PFSK-1 (cell line): Measurements from ENCODE around the gene L3MBTL4.

Source experiments
- REST ChIP-seq, 2 experiments: IDR thresholded peaks; 2 replicates each; pipeline versions ENCODE4 v1.6.1 to v1.8.0; 2011 to 2012; ENCODE audit warnings: low read depth in 2 of 2, low read length in 2 of 2, control low read depth in 1 of 2, inconsistent platforms in 1 of 2, mild to moderate bottlenecking in 1 of 2, moderate library complexity in 1 of 2; ENCODE audit not compliant: insufficient read depth in 1 of 2
- SIN3A ChIP-seq: IDR thresholded peaks from 2 replicates; pipeline ENCODE4 v1.6.1; 2012; ENCODE audit warnings: mild to moderate bottlenecking, low read length, moderate library complexity, borderline replicate concordance; ENCODE audit not compliant: insufficient read depth
- TAF1 ChIP-seq: IDR thresholded peaks from 2 replicates; pipeline ENCODE4 v1.6.1; 2012; ENCODE audit warnings: low read length, control low read depth, borderline replicate concordance; ENCODE audit not compliant: insufficient read depth

GRCh38 chr18:5964108-5964507, 450.6 kb downstream of the L3MBTL4 start:
- no peak for TF ChIP-seq REST (IDR thresholded peaks at IDR 0.05; ENCODE audit: insufficient read depth in 1 of 2, low read depth in 2 of 2, low read length in 2 of 2)
- no peak for TF ChIP-seq SIN3A
- no peak for TF ChIP-seq TAF1
